ENCODE measurements around the gene MGAT1. TPM values are rescaled to one million over a fixed set of nuclear protein-coding genes. Genes with fewer than 3 reads are reported as not detected.

Gene MGAT1
- total RNA-seq, 6 experiments from 2014 or later = 99.7 to 136 (median 106) TPM

GRCh38 chr5:180807654-180808414, 5.2 kb upstream of the MGAT1 start:
- TF ChIP-seq POLR2A (IDR thresholded peaks at IDR 0.05) (no peak), CTCF (IDR thresholded peaks at IDR 0.05) (no peak)
- Histone ChIP-seq H3K4me1 (peaks cover 0 to 64% (median 20%) of the 10 kb centered on the region in 4 donors), H3K27ac (peak overlapping the region; percentile 37 to 98 (median 93)), H3K4me3 (peak overlapping the region; percentile 51 to 82 (median 80)), H3K36me3 (peaks cover 0 to 4% (median 0%) of the 10 kb centered on the region in 4 donors), H3K9me3 (no peaks in the 10 kb centered on the region), H3K27me3 (no peaks in the 10 kb centered on the region)
- 6% methylated on average over 6 of the region's 6 CpGs for WGBS (ENCODE audit: insufficient coverage, low coverage, low lambda C conversion rate, missing lambda C conversion rate)
- DNase-seq = no peak
- intact Hi-C loops (cut with DNase I) = no loop called here
- no peak for ATAC-seq

GRCh38 chr5:180807046-180807445, 4.4 kb upstream of the MGAT1 start:
- no peaks in the 10 kb centered on the region for H3K27me3 ChIP-seq
- peak overlapping the region; percentile 37 to 98 (median 93) for H3K27ac ChIP-seq
- ATAC-seq = no peak
- DNase-seq = peak in 1 of 3 donors; percentile 38
- WGBS (ENCODE audit: insufficient coverage, low coverage, low lambda C conversion rate, missing lambda C conversion rate) = 38% methylated on average over 1 of the region's 1 CpG
- peaks cover 0 to 4% (median 0%) of the 10 kb centered on the region in 4 donors for H3K36me3 ChIP-seq
- intact Hi-C loops (cut with DNase I) = no loop called here
- H3K4me1 ChIP-seq = peaks cover 0 to 65% (median 21%) of the 10 kb centered on the region in 4 donors
- H3K9me3 ChIP-seq = no peaks in the 10 kb centered on the region
- H3K4me3 ChIP-seq = peak overlapping the region; percentile 51 to 82 (median 80)
- TF ChIP-seq POLR2A (IDR thresholded peaks at IDR 0.05) = no peak

- Histone ChIP-seq H3K4me3 (peak overlapping the region; percentile 51 to 82 (median 80)), H3K36me3 (peaks cover 0 to 4% (median 0%) of the 10 kb centered on the region in 4 donors), H3K27me3 (no peaks in the 10 kb centered on the region), H3K4me1 (peaks cover 0 to 68% (median 24%) of the 10 kb centered on the region in 4 donors), H3K9me3 (no peaks in the 10 kb centered on the region), H3K27ac (peak overlapping the region; percentile 37 to 98 (median 93))
- TF ChIP-seq CTCF (IDR thresholded peaks at IDR 0.05) = no peak
- TF ChIP-seq POLR2A (IDR thresholded peaks at IDR 0.05) = no peak
- peak in 1 of 3 donors; percentile 51 for DNase-seq
- 16% methylated on average over 8 of the region's 9 CpGs for WGBS (ENCODE audit: insufficient coverage, low coverage, low lambda C conversion rate, missing lambda C conversion rate)
- intact Hi-C loops (cut with DNase I) = no loop called here
- ATAC-seq = no peak
These were observed 3.9 kb upstream of the MGAT1 start for GRCh38 chr5:180806351-180807011.

GRCh38 chr5:180804129-180804618, 1.6 kb upstream of the MGAT1 start:
- TF ChIP-seq POLR2A (IDR thresholded peaks at IDR 0.05) = no peak
- TF ChIP-seq CTCF (IDR thresholded peaks at IDR 0.05) = no peak
- 79% methylated on average over 6 of the region's 22 CpGs for WGBS (ENCODE audit: insufficient coverage, low coverage, low lambda C conversion rate, missing lambda C conversion rate)
- no peaks in the 10 kb centered on the region for H3K9me3 ChIP-seq
- ATAC-seq = no peak
- H3K36me3 ChIP-seq = peaks cover 0 to 11% (median 0%) of the 10 kb centered on the region in 4 donors
- peaks cover 0 to 83% (median 36%) of the 10 kb centered on the region in 4 donors for H3K4me1 ChIP-seq
- no peak for DNase-seq
- peak overlapping the region; percentile 78 to 98 (median 93) for H3K27ac ChIP-seq
- intact Hi-C loops (cut with DNase I) = no loop called here
- no peaks in the 10 kb centered on the region for H3K27me3 ChIP-seq
- peak overlapping the region in 1 of 3 donors; percentile 100 for H3K4me3 ChIP-seq
